Measurements from ENCODE around the gene HPCAL1. TPM values are rescaled to one million over a fixed set of nuclear protein-coding genes. Genes with fewer than 3 reads are reported as not detected.

The HPCAL1 gene
- total RNA-seq, 1 donor from 2014 or later, result 160 TPM

- ATAC-seq, result peak; percentile 32
- no peak for TF ChIP-seq CTCF (IDR thresholded peaks at IDR 0.05)
- no peak overlapping the region for H3K27ac ChIP-seq
- DNase-seq, result no peak
- H3K27me3 ChIP-seq, result no peaks in the 10 kb centered on the region
- H3K36me3 ChIP-seq, result peaks cover 9% of the 10 kb centered on the region
- peaks cover 6% of the 10 kb centered on the region for H3K4me1 ChIP-seq
- H3K4me3 ChIP-seq, result no peak overlapping the region
- no peaks in the 10 kb centered on the region for H3K9me3 ChIP-seq
- intact Hi-C loops (cut with DNase I), result no loop called here
These were observed 111.3 kb downstream of the HPCAL1 start for GRCh38 chr2:10413991-10414451.

- Histone ChIP-seq H3K4me1 (peaks cover under 1% of the 10 kb centered on the region), H3K4me3 (no peak overlapping the region), H3K36me3 (peaks cover 9% of the 10 kb centered on the region), H3K27me3 (no peaks in the 10 kb centered on the region), H3K27ac (no peak overlapping the region), H3K9me3 (no peaks in the 10 kb centered on the region)
- no peak for TF ChIP-seq CTCF (IDR thresholded peaks at IDR 0.05)
- ATAC-seq (no peak), DNase-seq (no peak)
- intact Hi-C loops (cut with DNase I), result no loop called here
These were observed 111.9 kb downstream of the HPCAL1 start for GRCh38 chr2:10414591-10414990.

- ATAC-seq, result no peak
- no peak overlapping the region for H3K4me3 ChIP-seq
- no peak overlapping the region for H3K27ac ChIP-seq
- H3K27me3 ChIP-seq, result no peaks in the 10 kb centered on the region
- H3K9me3 ChIP-seq, result no peaks in the 10 kb centered on the region
- no peak for TF ChIP-seq CTCF (IDR thresholded peaks at IDR 0.05)
- intact Hi-C loops (cut with DNase I), result loop anchor here (5.0 kb wide), 1 partner anchor 283 kb away; no protein-coding TSS in a partner anchor
- no peaks in the 10 kb centered on the region for H3K4me1 ChIP-seq
- DNase-seq, result no peak
- peaks cover 11% of the 10 kb centered on the region for H3K36me3 ChIP-seq
These were observed 112.3 kb downstream of the HPCAL1 start for GRCh38 chr2:10415048-10415447.

GRCh38 chr2:10415640-10416039 is 112.9 kb downstream of the HPCAL1 start:
- no peaks in the 10 kb centered on the region for H3K9me3 ChIP-seq
- H3K36me3 ChIP-seq, result peaks cover 16% of the 10 kb centered on the region
- no peak for DNase-seq
- intact Hi-C loops (cut with DNase I), result loop anchor here (5.0 kb wide), 1 partner anchor 283 kb away; no protein-coding TSS in a partner anchor
- no peaks in the 10 kb centered on the region for H3K4me1 ChIP-seq
- no peak for ATAC-seq
- TF ChIP-seq CTCF (IDR thresholded peaks at IDR 0.05), result no peak
- no peaks in the 10 kb centered on the region for H3K27me3 ChIP-seq
- H3K4me3 ChIP-seq, result no peak overlapping the region
- H3K27ac ChIP-seq, result no peak overlapping the region

- H3K4me1 ChIP-seq, result no peaks in the 10 kb centered on the region
- peaks cover 27% of the 10 kb centered on the region for H3K36me3 ChIP-seq
- intact Hi-C loops (cut with DNase I), result loop anchor here (5.0 kb wide), 1 partner anchor 285 kb away; no protein-coding TSS in a partner anchor
- no peaks in the 10 kb centered on the region for H3K9me3 ChIP-seq
- ATAC-seq, result peak; percentile 21
- DNase-seq, result no peak
- H3K4me3 ChIP-seq, result no peak overlapping the region
- H3K27me3 ChIP-seq, result no peaks in the 10 kb centered on the region
- TF ChIP-seq CTCF (IDR thresholded peaks at IDR 0.05), result no peak
- no peak overlapping the region for H3K27ac ChIP-seq
These were observed 115.0 kb downstream of the HPCAL1 start for GRCh38 chr2:10417551-10418335.
